Muscle layer of duodenum (tissue), 2 donors: ENCODE data around the gene AMIGO2.

ENCODE experiments used
- H3K27ac ChIP-seq: one replicate; pipeline ENCODE4 v1.7.0; 2013; ENCODE audit warnings: mild to moderate bottlenecking, low read length
- H3K27me3 ChIP-seq: one replicate; pipeline ENCODE4 v1.7.0; 2013; ENCODE audit warnings: low read depth, mild to moderate bottlenecking, control low read depth, low read length
- H3K36me3 ChIP-seq, 2 donors: one replicate each; pipeline ENCODE4 v1.7.0; 2013; ENCODE audit warnings: low read length in 2 of 2, control low read depth in 1 of 2, mild to moderate bottlenecking in 1 of 2; ENCODE audit not compliant: insufficient read depth in 2 of 2, control insufficient read depth in 1 of 2
- H3K4me1 ChIP-seq, 2 donors: one replicate each; pipeline ENCODE4 v1.7.0; 2013; ENCODE audit warnings: low read length in 2 of 2, mild to moderate bottlenecking in 2 of 2, control low read depth in 1 of 2, moderate library complexity in 1 of 2; ENCODE audit not compliant: insufficient read depth in 2 of 2, control insufficient read depth in 1 of 2
- H3K4me3 ChIP-seq, 2 donors: one replicate each; pipeline ENCODE4 v1.7.0; 2013; ENCODE audit warnings: low read length in 2 of 2, low read depth in 1 of 2, mild to moderate bottlenecking in 1 of 2
- H3K9me3 ChIP-seq, 2 donors: one replicate each; pipeline ENCODE4 v1.7.0; 2013; ENCODE audit warnings: low read length in 2 of 2, control low read depth in 1 of 2, mild to moderate bottlenecking in 1 of 2; ENCODE audit not compliant: control insufficient read depth in 1 of 2
- donor health status: healthy.

The AMIGO2 gene

DNA sequence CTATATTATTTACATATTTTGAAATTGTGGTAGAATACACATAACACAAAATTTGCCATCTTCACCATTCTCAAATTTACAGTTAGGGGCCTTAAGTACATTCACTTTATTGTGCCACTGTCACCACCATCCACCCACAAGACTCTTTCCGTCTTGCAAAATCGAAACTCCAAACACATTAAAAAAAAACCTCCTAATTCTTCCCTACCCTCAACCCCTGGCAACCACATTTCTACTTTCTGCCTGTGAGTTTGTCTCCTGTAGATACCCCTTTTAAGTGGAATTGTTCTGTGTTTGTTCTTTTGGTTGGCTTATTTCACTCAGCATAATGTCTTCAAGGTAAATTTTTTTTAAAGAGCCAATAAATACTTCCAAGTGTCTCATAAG is 31.6 kb upstream of the AMIGO2 start:
- H3K27me3 ChIP-seq: no peaks in the 10 kb centered on the region

GRCh38 chr12:47110718-47111391 is 31.1 kb upstream of the AMIGO2 start:
- Histone ChIP-seq H3K27me3 (no peaks in the 10 kb centered on the region), H3K4me3 (no peak overlapping the region), H3K36me3 (no peaks in the 10 kb centered on the region), H3K4me1 (no peaks in the 10 kb centered on the region), H3K9me3 (no peaks in the 10 kb centered on the region), H3K27ac (no peak overlapping the region)

More for the DNA sequence above, 31.6 kb upstream of the AMIGO2 start:
- Histone ChIP-seq H3K9me3 (no peaks in the 10 kb centered on the region), H3K4me3 (no peak overlapping the region), H3K4me1 (no peaks in the 10 kb centered on the region), H3K36me3 (no peaks in the 10 kb centered on the region), H3K27ac (no peak overlapping the region)

DNA sequence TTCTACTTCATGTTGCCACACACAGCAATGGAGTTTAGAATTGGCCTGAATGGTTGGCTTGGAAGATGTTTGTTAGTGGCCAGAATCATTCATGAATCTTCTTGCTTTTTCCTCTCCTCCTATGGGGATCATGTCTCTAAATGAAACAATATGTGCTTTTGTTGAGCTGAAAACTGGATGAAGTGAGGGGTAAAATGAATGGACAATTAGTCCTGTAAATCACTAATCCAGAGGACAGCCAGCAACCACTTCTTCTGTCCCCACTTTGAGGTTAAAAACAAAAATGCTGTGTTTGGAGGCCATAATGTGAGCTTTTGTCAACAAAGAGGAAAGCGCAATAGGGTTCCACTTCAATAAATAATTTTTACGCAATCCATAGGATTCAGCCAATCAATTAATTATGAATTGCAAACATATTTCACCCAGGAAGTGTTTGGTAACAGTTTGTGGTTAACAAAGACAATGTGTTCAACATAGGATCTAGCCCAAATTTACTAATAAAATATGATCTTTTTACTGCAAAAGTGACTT is 30.3 kb upstream of the AMIGO2 start:
- Histone ChIP-seq H3K9me3 (no peaks in the 10 kb centered on the region), H3K27ac (no peak overlapping the region), H3K4me3 (no peak overlapping the region), H3K36me3 (no peaks in the 10 kb centered on the region), H3K4me1 (no peaks in the 10 kb centered on the region), H3K27me3 (no peaks in the 10 kb centered on the region)

DNA sequence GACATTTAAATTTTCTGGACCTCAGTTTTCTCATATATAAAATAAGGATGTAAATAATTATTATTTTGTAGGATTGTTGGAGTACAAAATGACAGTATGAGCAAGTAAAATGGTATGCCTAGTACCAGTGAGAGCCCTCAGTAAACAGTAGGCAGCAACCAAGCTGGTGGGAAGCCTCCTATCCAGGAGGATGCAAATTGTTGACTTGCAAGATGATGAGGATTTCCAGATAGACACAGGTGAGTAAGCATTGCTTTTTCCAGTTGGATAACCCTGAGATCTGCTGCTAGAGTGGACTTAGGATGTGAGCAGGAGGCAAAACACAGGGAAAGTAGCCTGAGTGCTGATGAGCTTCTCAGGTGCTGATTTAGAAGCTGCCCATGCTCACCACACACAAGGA is 28.2 kb upstream of the AMIGO2 start:
- H3K27me3 ChIP-seq: no peaks in the 10 kb centered on the region
- no peaks in the 10 kb centered on the region for H3K36me3 ChIP-seq
- no peak overlapping the region for H3K4me3 ChIP-seq
- no peaks in the 10 kb centered on the region for H3K4me1 ChIP-seq
- no peaks in the 10 kb centered on the region for H3K9me3 ChIP-seq
- H3K27ac ChIP-seq: no peak overlapping the region

GRCh38 chr12:47107446-47107845 is 27.7 kb upstream of the AMIGO2 start:
- Histone ChIP-seq H3K27me3 (no peaks in the 10 kb centered on the region), H3K9me3 (no peaks in the 10 kb centered on the region), H3K4me1 (no peaks in the 10 kb centered on the region), H3K4me3 (no peak overlapping the region), H3K27ac (no peak overlapping the region), H3K36me3 (no peaks in the 10 kb centered on the region)

GRCh38 chr12:47105914-47106674 is 26.3 kb upstream of the AMIGO2 start:
- Histone ChIP-seq H3K4me1 (no peaks in the 10 kb centered on the region), H3K27me3 (no peaks in the 10 kb centered on the region), H3K4me3 (no peak overlapping the region), H3K36me3 (no peaks in the 10 kb centered on the region), H3K27ac (no peak overlapping the region), H3K9me3 (no peaks in the 10 kb centered on the region)

GRCh38 chr12:47102845-47103651 is 23.3 kb upstream of the AMIGO2 start:
- no peaks in the 10 kb centered on the region for H3K9me3 ChIP-seq
- H3K4me3 ChIP-seq: no peak overlapping the region
- no peaks in the 10 kb centered on the region for H3K36me3 ChIP-seq
- H3K27me3 ChIP-seq: no peaks in the 10 kb centered on the region
- H3K27ac ChIP-seq: no peak overlapping the region
- H3K4me1 ChIP-seq: no peaks in the 10 kb centered on the region

GRCh38 chr12:47102406-47102805 is 22.6 kb upstream of the AMIGO2 start:
- peaks cover 0 to 5% of the 10 kb centered on the region in 2 donors for H3K4me1 ChIP-seq
- H3K4me3 ChIP-seq: no peak overlapping the region
- H3K27me3 ChIP-seq: no peaks in the 10 kb centered on the region
- H3K36me3 ChIP-seq: no peaks in the 10 kb centered on the region
- H3K9me3 ChIP-seq: no peaks in the 10 kb centered on the region
- peak overlapping the region; percentile 32 for H3K27ac ChIP-seq

DNA sequence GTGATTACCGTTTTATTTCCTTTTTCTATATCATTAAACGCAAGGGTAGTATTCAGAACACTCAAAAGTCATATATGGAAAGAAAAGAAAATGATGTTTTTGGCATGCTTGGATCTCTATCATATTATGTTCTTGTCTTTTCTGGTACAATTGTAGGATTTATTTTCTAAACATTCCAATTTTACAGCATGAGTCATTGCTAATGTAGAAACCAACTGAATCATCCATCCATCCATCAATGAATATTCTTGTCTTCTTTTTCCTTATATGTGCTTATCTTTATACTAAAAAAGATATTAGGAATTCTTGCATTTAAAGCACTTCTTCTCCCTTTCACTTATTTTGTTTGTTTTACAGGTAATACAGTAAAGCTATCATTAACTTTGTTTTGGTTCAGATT is 20.4 kb upstream of the AMIGO2 start:
- Histone ChIP-seq H3K4me3 (no peak overlapping the region), H3K4me1 (peaks cover 0 to 7% of the 10 kb centered on the region in 2 donors), H3K27me3 (no peaks in the 10 kb centered on the region), H3K36me3 (no peaks in the 10 kb centered on the region), H3K27ac (no peak overlapping the region), H3K9me3 (no peaks in the 10 kb centered on the region)

GRCh38 chr12:47099610-47100009 is 19.9 kb upstream of the AMIGO2 start:
- no peak overlapping the region for H3K4me3 ChIP-seq
- no peak overlapping the region for H3K27ac ChIP-seq
- peaks cover 0 to 7% of the 10 kb centered on the region in 2 donors for H3K4me1 ChIP-seq
- no peaks in the 10 kb centered on the region for H3K9me3 ChIP-seq
- no peaks in the 10 kb centered on the region for H3K27me3 ChIP-seq
- no peaks in the 10 kb centered on the region for H3K36me3 ChIP-seq

- no peaks in the 10 kb centered on the region for H3K36me3 ChIP-seq
- no peaks in the 10 kb centered on the region for H3K9me3 ChIP-seq
- peaks cover 0 to 7% of the 10 kb centered on the region in 2 donors for H3K4me1 ChIP-seq
- H3K27me3 ChIP-seq: no peaks in the 10 kb centered on the region
- H3K27ac ChIP-seq: no peak overlapping the region
- H3K4me3 ChIP-seq: no peak overlapping the region
Observed at GRCh38 chr12:47098099-47098498, 18.3 kb upstream of the AMIGO2 start.
